ENCODE data around the gene SNX12. TPM values are rescaled to one million over a fixed set of nuclear protein-coding genes. Genes with fewer than 3 reads are reported as not detected.

The SNX12 gene
- total and polyA plus RNA-seq, 2 of the 4 experiments (the other 2 are of a cell fraction): 59.9 to 63.0 TPM

DNA sequence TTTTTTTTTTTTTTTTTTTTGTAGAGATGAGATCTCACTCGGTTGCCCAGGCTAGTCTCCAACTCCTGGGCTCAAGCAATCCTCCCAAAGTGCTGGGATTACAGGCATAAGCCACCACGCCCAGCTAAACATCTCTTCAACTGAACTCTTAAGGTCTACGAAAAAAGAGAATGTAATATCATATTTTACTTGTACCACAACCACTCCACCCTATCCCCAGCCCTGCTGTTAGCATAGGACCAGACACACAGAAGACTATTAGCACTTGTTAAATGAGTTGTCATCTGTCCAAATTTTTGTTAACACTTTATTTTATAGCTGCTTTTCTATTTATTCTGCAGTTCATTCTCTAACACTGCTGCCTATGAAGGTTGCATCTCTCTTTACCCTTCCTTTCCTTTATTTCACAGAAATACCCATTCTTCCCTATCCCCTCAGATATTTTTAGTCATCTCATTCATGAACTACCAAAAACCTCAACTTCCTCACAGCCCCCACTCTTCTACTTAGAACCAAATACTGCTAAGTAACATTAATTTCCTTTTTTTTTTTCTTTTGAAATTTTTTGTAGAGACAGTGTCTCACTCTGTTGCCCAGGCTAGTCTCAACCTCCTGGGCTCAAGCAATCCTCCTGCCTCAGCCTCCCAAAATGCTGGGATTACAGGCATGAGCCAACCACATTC is 10.1 kb downstream of the SNX12 start:
- in situ Hi-C loops (cut with MboI; ENCODE audit: low sequenced_read_pairs): no loop called here
- Histone ChIP-seq H4K91ac (ENCODE audit: insufficient read depth, low read depth, low read length) (no peak overlapping the region), H3K9ac (ENCODE audit: low read depth, low read length) (no peak overlapping the region), H2BK15ac (ENCODE audit: low read depth, low read length) (no peak overlapping the region), H4K8ac (ENCODE audit: low read depth in 2 of 2, low read length in 2 of 2) (no peak overlapping the region), H2AK9ac (replicated peaks; ENCODE audit: low read depth, low read length, poor library complexity) (no peak overlapping the region), H3K18ac (ENCODE audit: low read depth, low read length) (no peak overlapping the region), H4K5ac (ENCODE audit: low read depth, low read length) (no peak overlapping the region), H3K79me1 (ENCODE audit: low read depth in 1 of 2, low read length in 2 of 2) (peaks cover 3 to 4% of the 10 kb centered on the region in 2 experiments; a peak in 3 of 4 replicates), H3K56ac (ENCODE audit: extremely low read depth, insufficient read depth, low read length) (no peak overlapping the region), H3K27me3 (ENCODE audit: control insufficient read depth, insufficient read depth, low read length) (no peaks in the 10 kb centered on the region; the same call in 1 of the 2 replicates), H3K4me1 (ENCODE audit: control insufficient read depth, insufficient read depth, low read length) (peaks cover 2% of the 10 kb centered on the region; the same call in 1 of the 2 replicates), H3K4me2 (ENCODE audit: low read depth, low read length) (no peak overlapping the region), H2AK5ac (ENCODE audit: low read depth, low read length) (no peak overlapping the region), H2AFZ (replicated peaks; ENCODE audit: low read length, poor library complexity) (no peak overlapping the region), H3K23ac (ENCODE audit: low read depth, low read length) (no peak overlapping the region), H3K4ac (ENCODE audit: low read depth, low read length) (no peak overlapping the region), H2BK120ac (ENCODE audit: low read depth, low read length) (no peak overlapping the region), H3K14ac (replicated peaks; ENCODE audit: low read depth, low read length) (no peak overlapping the region), H3K9me1 (ENCODE audit: insufficient read depth, low read length) (no peaks in the 10 kb centered on the region), H2BK5ac (ENCODE audit: low read depth, low read length, poor library complexity, severe bottlenecking) (no peak overlapping the region), H4K20me1 (ENCODE audit: insufficient read depth, low read length) (no peaks in the 10 kb centered on the region), H3K9me3 (ENCODE audit: control insufficient read depth, insufficient read depth, low read length) (no peaks in the 10 kb centered on the region), H3K4me3 (ENCODE audit: insufficient read depth, low read depth, low read length) (no peak overlapping the region), H3K36me3 (ENCODE audit: control insufficient read depth, insufficient read depth, low read length) (peaks cover 23% of the 10 kb centered on the region), H2BK20ac (ENCODE audit: low read depth, low read length) (no peak overlapping the region), H3K27ac (ENCODE audit: insufficient read depth, low read length) (peak overlapping the region; percentile 47; the same call in 1 of the 2 replicates)
- no CpG with 5 or more reads among the region's 3 CpGs for WGBS, 2 experiments (ENCODE audit: extremely low coverage in 2 of 2, insufficient read length in 1 of 2)
- CTCF ChIA-PET: no interaction called here
- POLR2A ChIA-PET (ENCODE audit: unreplicated experiment): no interaction called here
- BruUV-seq (replicated peaks): no TSS peak
- TF ChIP-seq FOS (IDR thresholded peaks at IDR 0.05; ENCODE audit: low read depth, low read length) (no peak), MAZ (IDR thresholded peaks at IDR 0.05; ENCODE audit: borderline replicate concordance, low read depth, low read length) (no peak), CHD1 (IDR thresholded peaks at IDR 0.05; ENCODE audit: low read depth, low read length) (no peak), SMC3 (IDR thresholded peaks at IDR 0.05; ENCODE audit: low read depth, low read length) (no peak), RAD21 (IDR thresholded peaks at IDR 0.05; ENCODE audit: low read length) (no peak), CEBPB (IDR thresholded peaks at IDR 0.05; ENCODE audit: low read depth, low read length) (no peak), MAFK (IDR thresholded peaks at IDR 0.05; ENCODE audit: low read depth, low read length) (no peak), RFX5 (IDR thresholded peaks at IDR 0.05; ENCODE audit: low read depth, low read length) (no peak), BHLHE40 (IDR thresholded peaks at IDR 0.05; ENCODE audit: low read depth, low read length) (no peak), MXI1 (IDR thresholded peaks at IDR 0.05; ENCODE audit: borderline replicate concordance, low read depth, low read length) (no peak), POLR2A (IDR thresholded peaks at IDR 0.05; ENCODE audit: low read depth, low read length) (no peak), NFE2L2 (IDR thresholded peaks at IDR 0.05; ENCODE audit: low read depth, low read length) (no peak)
- TF ChIP-seq, protein P1, sequence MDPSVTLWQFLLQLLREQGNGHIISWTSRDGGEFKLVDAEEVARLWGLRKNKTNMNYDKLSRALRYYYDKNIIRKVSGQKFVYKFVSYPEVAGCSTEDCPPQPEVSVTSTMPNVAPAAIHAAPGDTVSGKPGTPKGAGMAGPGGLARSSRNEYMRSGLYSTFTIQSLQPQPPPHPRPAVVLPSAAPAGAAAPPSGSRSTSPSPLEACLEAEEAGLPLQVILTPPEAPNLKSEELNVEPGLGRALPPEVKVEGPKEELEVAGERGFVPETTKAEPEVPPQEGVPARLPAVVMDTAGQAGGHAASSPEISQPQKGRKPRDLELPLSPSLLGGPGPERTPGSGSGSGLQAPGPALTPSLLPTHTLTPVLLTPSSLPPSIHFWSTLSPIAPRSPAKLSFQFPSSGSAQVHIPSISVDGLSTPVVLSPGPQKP (IDR thresholded peaks at IDR 0.05; ENCODE audit: borderline replicate concordance, low read depth, low read length): no peak
- TF ChIP-seq, protein P2, sequence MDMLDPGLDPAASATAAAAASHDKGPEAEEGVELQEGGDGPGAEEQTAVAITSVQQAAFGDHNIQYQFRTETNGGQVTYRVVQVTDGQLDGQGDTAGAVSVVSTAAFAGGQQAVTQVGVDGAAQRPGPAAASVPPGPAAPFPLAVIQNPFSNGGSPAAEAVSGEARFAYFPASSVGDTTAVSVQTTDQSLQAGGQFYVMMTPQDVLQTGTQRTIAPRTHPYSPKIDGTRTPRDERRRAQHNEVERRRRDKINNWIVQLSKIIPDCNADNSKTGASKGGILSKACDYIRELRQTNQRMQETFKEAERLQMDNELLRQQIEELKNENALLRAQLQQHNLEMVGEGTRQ (IDR thresholded peaks at IDR 0.05; ENCODE audit: low read depth, low read length): no peak
- TF ChIP-seq, protein P3, sequence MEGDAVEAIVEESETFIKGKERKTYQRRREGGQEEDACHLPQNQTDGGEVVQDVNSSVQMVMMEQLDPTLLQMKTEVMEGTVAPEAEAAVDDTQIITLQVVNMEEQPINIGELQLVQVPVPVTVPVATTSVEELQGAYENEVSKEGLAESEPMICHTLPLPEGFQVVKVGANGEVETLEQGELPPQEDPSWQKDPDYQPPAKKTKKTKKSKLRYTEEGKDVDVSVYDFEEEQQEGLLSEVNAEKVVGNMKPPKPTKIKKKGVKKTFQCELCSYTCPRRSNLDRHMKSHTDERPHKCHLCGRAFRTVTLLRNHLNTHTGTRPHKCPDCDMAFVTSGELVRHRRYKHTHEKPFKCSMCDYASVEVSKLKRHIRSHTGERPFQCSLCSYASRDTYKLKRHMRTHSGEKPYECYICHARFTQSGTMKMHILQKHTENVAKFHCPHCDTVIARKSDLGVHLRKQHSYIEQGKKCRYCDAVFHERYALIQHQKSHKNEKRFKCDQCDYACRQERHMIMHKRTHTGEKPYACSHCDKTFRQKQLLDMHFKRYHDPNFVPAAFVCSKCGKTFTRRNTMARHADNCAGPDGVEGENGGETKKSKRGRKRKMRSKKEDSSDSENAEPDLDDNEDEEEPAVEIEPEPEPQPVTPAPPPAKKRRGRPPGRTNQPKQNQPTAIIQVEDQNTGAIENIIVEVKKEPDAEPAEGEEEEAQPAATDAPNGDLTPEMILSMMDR (conservative IDR thresholded peaks at IDR 0.05; ENCODE audit: low read depth, low read length): no peak
- ATAC-seq (ENCODE audit: low read depth) (no peak), DNase-seq (no peak)
- dilution Hi-C loops (cut with HindIII; ENCODE audit: low sequenced_read_pairs, unreplicated experiment): no loop called here
- intact Hi-C loops (cut with micrococcal nuclease): no loop called here
